ENCODE measurements around the gene GID4.

Gene GID4

GRCh38 chr17:18043491-18043890 lies 4.3 kb downstream of the GID4 start:
- H3K9me3 Mint-ChIP-seq = no peaks in the 10 kb centered on the region
- no peaks in the 10 kb centered on the region for H3K27me3 Mint-ChIP-seq (ENCODE audit: low read depth)
- H3K27ac Mint-ChIP-seq = no peak overlapping the region
- peaks cover 11% of the 10 kb centered on the region for H3K36me3 Mint-ChIP-seq (ENCODE audit: low read depth)
- peaks cover 16% of the 10 kb centered on the region for H3K4me1 Mint-ChIP-seq (ENCODE audit: low read depth)
- no peak overlapping the region for H3K4me3 Mint-ChIP-seq

GRCh38 chr17:18044609-18045008 lies 5.4 kb downstream of the GID4 start:
- H3K4me1 Mint-ChIP-seq (ENCODE audit: low read depth) = peaks cover 15% of the 10 kb centered on the region

GRCh38 chr17:18045691-18046350 lies 6.6 kb downstream of the GID4 start:
- Mint-ChIP-seq H3K27me3 (ENCODE audit: low read depth) (no peaks in the 10 kb centered on the region), H3K27ac (no peak overlapping the region), H3K36me3 (ENCODE audit: low read depth) (peaks cover 13% of the 10 kb centered on the region), H3K4me1 (ENCODE audit: low read depth) (peaks cover 7% of the 10 kb centered on the region), H3K9me3 (no peaks in the 10 kb centered on the region), H3K4me3 (no peak overlapping the region)

More at GRCh38 chr17:18044609-18045008, 5.4 kb downstream of the GID4 start:
- no peak overlapping the region for H3K27ac Mint-ChIP-seq
- no peaks in the 10 kb centered on the region for H3K27me3 Mint-ChIP-seq (ENCODE audit: low read depth)
- peaks cover 12% of the 10 kb centered on the region for H3K36me3 Mint-ChIP-seq (ENCODE audit: low read depth)
- no peaks in the 10 kb centered on the region for H3K9me3 Mint-ChIP-seq
- H3K4me3 Mint-ChIP-seq = no peak overlapping the region

- Mint-ChIP-seq H3K27ac (no peak overlapping the region), H3K9me3 (no peaks in the 10 kb centered on the region), H3K36me3 (ENCODE audit: low read depth) (peaks cover 21% of the 10 kb centered on the region), H3K27me3 (ENCODE audit: low read depth) (no peaks in the 10 kb centered on the region), H3K4me3 (no peak overlapping the region), H3K4me1 (ENCODE audit: low read depth) (no peaks in the 10 kb centered on the region)
Observed at GRCh38 chr17:18055597-18055996, 16.4 kb downstream of the GID4 start.

- H3K27me3 Mint-ChIP-seq (ENCODE audit: low read depth) = no peaks in the 10 kb centered on the region
- no peak overlapping the region for H3K4me3 Mint-ChIP-seq
- H3K27ac Mint-ChIP-seq = no peak overlapping the region
- H3K4me1 Mint-ChIP-seq (ENCODE audit: low read depth) = no peaks in the 10 kb centered on the region
- peaks cover 21% of the 10 kb centered on the region for H3K36me3 Mint-ChIP-seq (ENCODE audit: low read depth)
- H3K9me3 Mint-ChIP-seq = no peaks in the 10 kb centered on the region
Observed at GRCh38 chr17:18056214-18056613, 17.0 kb downstream of the GID4 start.

GRCh38 chr17:18059283-18059682 lies 20.1 kb downstream of the GID4 start:
- no peaks in the 10 kb centered on the region for H3K9me3 Mint-ChIP-seq
- no peak overlapping the region for H3K27ac Mint-ChIP-seq
- no peaks in the 10 kb centered on the region for H3K4me1 Mint-ChIP-seq (ENCODE audit: low read depth)
- no peaks in the 10 kb centered on the region for H3K27me3 Mint-ChIP-seq (ENCODE audit: low read depth)
- H3K4me3 Mint-ChIP-seq = no peak overlapping the region
- peaks cover 24% of the 10 kb centered on the region for H3K36me3 Mint-ChIP-seq (ENCODE audit: low read depth)

- H3K27ac Mint-ChIP-seq = no peak overlapping the region
- no peak overlapping the region for H3K4me3 Mint-ChIP-seq
- no peaks in the 10 kb centered on the region for H3K27me3 Mint-ChIP-seq (ENCODE audit: low read depth)
- no peaks in the 10 kb centered on the region for H3K4me1 Mint-ChIP-seq (ENCODE audit: low read depth)
- H3K36me3 Mint-ChIP-seq (ENCODE audit: low read depth) = peaks cover 16% of the 10 kb centered on the region
- H3K9me3 Mint-ChIP-seq = no peaks in the 10 kb centered on the region
Observed at GRCh38 chr17:18064053-18064452, 24.8 kb downstream of the GID4 start.

GRCh38 chr17:18065546-18065945 lies 26.3 kb downstream of the GID4 start:
- Mint-ChIP-seq H3K27ac (no peak overlapping the region), H3K9me3 (no peaks in the 10 kb centered on the region), H3K27me3 (ENCODE audit: low read depth) (no peaks in the 10 kb centered on the region), H3K4me1 (ENCODE audit: low read depth) (no peaks in the 10 kb centered on the region), H3K36me3 (ENCODE audit: low read depth) (peaks cover 10% of the 10 kb centered on the region), H3K4me3 (no peak overlapping the region)

- peaks cover 7% of the 10 kb centered on the region for H3K4me1 Mint-ChIP-seq (ENCODE audit: low read depth)
- peaks cover 11% of the 10 kb centered on the region for H3K27me3 Mint-ChIP-seq (ENCODE audit: low read depth)
- H3K27ac Mint-ChIP-seq = no peak overlapping the region
- no peaks in the 10 kb centered on the region for H3K9me3 Mint-ChIP-seq
- no peak overlapping the region for H3K4me3 Mint-ChIP-seq
- H3K36me3 Mint-ChIP-seq (ENCODE audit: low read depth) = peaks cover 10% of the 10 kb centered on the region
Observed at GRCh38 chr17:18066866-18067265, 27.7 kb downstream of the GID4 start.

- Mint-ChIP-seq H3K4me3 (no peak overlapping the region), H3K36me3 (ENCODE audit: low read depth) (peaks cover 6% of the 10 kb centered on the region), H3K9me3 (no peaks in the 10 kb centered on the region), H3K27me3 (ENCODE audit: low read depth) (peaks cover 13% of the 10 kb centered on the region), H3K27ac (no peak overlapping the region), H3K4me1 (ENCODE audit: low read depth) (peaks cover 7% of the 10 kb centered on the region)
Observed at GRCh38 chr17:18069101-18069500, 29.9 kb downstream of the GID4 start.

- H3K4me1 Mint-ChIP-seq (ENCODE audit: low read depth) = peaks cover 7% of the 10 kb centered on the region
- peaks cover 25% of the 10 kb centered on the region for H3K27me3 Mint-ChIP-seq (ENCODE audit: low read depth)
- H3K9me3 Mint-ChIP-seq = no peaks in the 10 kb centered on the region
- H3K4me3 Mint-ChIP-seq = no peak overlapping the region
- no peak overlapping the region for H3K27ac Mint-ChIP-seq
- no peaks in the 10 kb centered on the region for H3K36me3 Mint-ChIP-seq (ENCODE audit: low read depth)
Observed at GRCh38 chr17:18070861-18071340, 31.7 kb downstream of the GID4 start.

- H3K4me1 Mint-ChIP-seq (ENCODE audit: low read depth) = peaks cover 7% of the 10 kb centered on the region
- no peaks in the 10 kb centered on the region for H3K36me3 Mint-ChIP-seq (ENCODE audit: low read depth)
- H3K9me3 Mint-ChIP-seq = no peaks in the 10 kb centered on the region
- H3K4me3 Mint-ChIP-seq = no peak overlapping the region
- no peak overlapping the region for H3K27ac Mint-ChIP-seq
- peaks cover 29% of the 10 kb centered on the region for H3K27me3 Mint-ChIP-seq (ENCODE audit: low read depth)
Observed at GRCh38 chr17:18071751-18072150, 32.5 kb downstream of the GID4 start.

GRCh38 chr17:18074566-18075272 lies 35.5 kb downstream of the GID4 start:
- Mint-ChIP-seq H3K27me3 (ENCODE audit: low read depth) (peaks cover 35% of the 10 kb centered on the region), H3K4me3 (no peak overlapping the region), H3K9me3 (no peaks in the 10 kb centered on the region), H3K36me3 (ENCODE audit: low read depth) (no peaks in the 10 kb centered on the region), H3K4me1 (ENCODE audit: low read depth) (peaks cover 7% of the 10 kb centered on the region), H3K27ac (no peak overlapping the region)

- no peak overlapping the region for H3K4me3 Mint-ChIP-seq
Observed at GRCh38 chr17:18076936-18077335, 37.7 kb downstream of the GID4 start.

GRCh38 chr17:18079543-18079942 lies 40.3 kb downstream of the GID4 start:
- Mint-ChIP-seq H3K36me3 (ENCODE audit: low read depth) (no peaks in the 10 kb centered on the region), H3K9me3 (no peaks in the 10 kb centered on the region), H3K4me1 (ENCODE audit: low read depth) (no peaks in the 10 kb centered on the region), H3K27ac (no peak overlapping the region), H3K27me3 (ENCODE audit: low read depth) (peaks cover 21% of the 10 kb centered on the region), H3K4me3 (no peak overlapping the region)

More at GRCh38 chr17:18076936-18077335, 37.7 kb downstream of the GID4 start:
- H3K36me3 Mint-ChIP-seq (ENCODE audit: low read depth) = no peaks in the 10 kb centered on the region
- H3K4me1 Mint-ChIP-seq (ENCODE audit: low read depth) = no peaks in the 10 kb centered on the region
- H3K27ac Mint-ChIP-seq = no peak overlapping the region
- peaks cover 24% of the 10 kb centered on the region for H3K27me3 Mint-ChIP-seq (ENCODE audit: low read depth)
- no peaks in the 10 kb centered on the region for H3K9me3 Mint-ChIP-seq

All from T-helper 1 cell treated with Interleukin-12 subunit alpha and Interleukin-12 subunit beta and Interleukin-4 antibody, amounts not matched to agents 30 μg/mL and 1 μg/mL, for 36 hours (primary cell).